NCI-H2081 treated with DMSO at 0.1 percent for 48 hours (cell line): ENCODE results near the gene USF2.
A peak's percentile ranks its signal among the peaks of the same experiment; 100 is the strongest.

ENCODE experiments used
- DNase-seq: peaks from one replicate; lab custom pipeline; 2025; lab: John Stamatoyannopoulos, UW

The USF2 gene

DNA sequence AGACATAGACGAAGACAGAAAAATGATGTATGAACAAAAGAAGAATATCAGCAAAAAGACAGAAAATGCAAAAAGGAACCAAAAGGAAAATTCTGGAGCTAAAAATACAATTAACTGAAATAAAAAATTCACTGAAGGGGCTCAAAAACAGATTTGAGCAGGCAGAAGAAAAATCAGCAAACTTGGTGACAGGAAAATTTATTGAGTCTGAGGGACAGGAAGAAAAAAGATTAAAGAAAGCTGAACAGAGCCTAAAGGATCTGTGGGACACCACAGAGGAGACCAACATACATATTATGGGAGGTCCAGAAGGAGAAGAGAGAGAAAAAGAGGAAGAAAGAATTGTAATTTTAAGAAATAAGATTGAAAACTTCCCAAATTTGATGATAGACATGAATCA, 27.3 kb upstream of the USF2 start:
- DNase-seq, result no peak

DNA sequence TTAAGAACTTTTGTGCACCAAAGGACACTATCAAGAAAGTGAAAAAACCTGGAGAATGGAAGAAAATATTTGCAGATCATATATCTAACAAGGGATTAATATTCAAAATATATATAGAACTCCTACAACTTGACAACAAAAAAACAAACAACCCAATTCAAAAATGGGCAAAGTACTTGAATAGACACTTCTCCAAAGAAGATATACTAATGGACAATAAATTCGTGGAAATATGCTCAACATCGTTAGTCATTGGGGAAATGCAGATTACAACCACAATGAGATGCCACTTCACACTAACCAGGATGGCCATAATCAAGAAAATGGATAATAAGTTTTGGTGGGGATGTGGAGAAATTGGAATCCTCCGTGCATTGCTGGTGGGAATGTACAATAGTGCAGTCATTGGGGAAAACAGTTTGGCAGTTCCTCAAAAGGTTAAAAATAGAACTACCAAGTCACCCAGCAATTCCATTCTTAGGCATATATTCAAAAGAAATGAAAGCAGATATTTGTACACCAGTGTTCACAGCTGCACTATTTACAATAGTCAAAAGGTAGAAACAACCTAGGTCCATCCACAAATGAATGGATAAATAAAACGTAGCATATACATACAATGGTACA, 22.2 kb upstream of the USF2 start:
- no peak for DNase-seq

DNA sequence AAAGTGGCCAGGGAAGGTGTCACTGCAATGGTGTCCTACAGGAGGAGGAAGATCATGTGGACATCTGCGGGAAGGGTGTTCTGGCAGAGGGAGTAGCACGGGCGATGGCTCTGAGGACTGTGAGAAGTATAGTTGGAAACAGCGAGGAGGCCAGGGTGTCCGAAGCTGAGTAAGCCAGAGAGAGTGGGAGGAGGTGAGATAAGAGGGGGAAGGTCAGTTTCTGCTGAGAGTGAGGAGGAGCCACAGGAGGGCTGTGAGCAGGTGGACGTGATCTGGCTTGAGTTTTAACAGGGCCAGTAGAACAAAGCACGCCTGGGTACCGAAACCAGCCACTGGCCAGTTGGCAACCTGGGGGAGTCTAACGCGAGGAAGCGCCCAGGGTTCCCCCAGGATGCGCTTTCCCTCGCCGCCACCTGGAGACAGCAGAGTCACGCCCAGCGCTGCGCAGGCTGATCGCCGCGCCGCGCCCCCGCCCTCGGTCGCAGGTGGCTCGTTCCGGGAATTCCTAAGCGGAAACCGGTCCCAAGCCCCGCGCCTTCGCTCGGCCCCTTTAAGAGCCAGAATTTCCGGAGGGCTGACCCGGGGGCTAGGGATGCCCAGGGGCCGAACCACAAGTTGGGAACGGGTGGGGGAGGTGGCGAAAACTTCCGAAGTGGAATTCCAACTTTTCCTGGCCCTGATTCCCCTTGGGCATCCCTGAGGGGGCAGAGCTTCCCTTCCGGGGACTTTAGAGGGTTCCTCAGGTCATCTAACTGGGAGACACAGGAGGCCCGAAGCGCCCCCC, 21.0 kb upstream of the USF2 start:
- DNase-seq, result peak; percentile 26

GRCh38 chr19:35248310-35249145, 20.2 kb upstream of the USF2 start, which contains the start of gene LSR:
TSS of gene LSR (plus strand) at chr19:35249002. CDS start at chr19:35249023, 21 bp downstream.
- peak; percentile 55 for DNase-seq

- DNase-seq, result no peak
These were observed 19.5 kb upstream of the USF2 start for GRCh38 chr19:35249146-35249847.

GRCh38 chr19:35249848-35250711, 18.7 kb upstream of the USF2 start:
- no peak for DNase-seq

DNA sequence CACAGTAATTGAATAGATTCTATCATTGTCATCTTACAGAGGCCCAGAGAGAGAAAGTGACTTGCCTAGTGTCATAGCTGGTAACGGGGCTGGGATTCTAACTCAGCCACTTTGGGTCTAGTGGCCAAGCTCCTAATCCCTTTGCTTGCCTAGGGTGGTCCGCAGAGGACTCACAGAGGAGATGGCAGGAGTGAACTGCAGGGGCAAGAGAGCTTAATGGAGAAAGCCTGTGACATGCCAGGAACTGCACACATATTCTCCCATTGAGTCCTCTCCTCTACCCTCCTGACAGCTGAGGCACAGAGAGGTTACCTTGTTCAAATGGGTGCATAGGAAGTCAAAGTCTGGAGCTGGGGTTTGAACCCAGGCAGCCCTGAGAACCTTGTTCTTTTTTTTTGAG, 17.3 kb upstream of the USF2 start:
- DNase-seq, result no peak

- DNase-seq, result no peak
These were observed 15.2 kb upstream of the USF2 start for GRCh38 chr19:35253316-35254286.

GRCh38 chr19:35254341-35255297, 14.1 kb upstream of the USF2 start:
- no peak for DNase-seq

DNA sequence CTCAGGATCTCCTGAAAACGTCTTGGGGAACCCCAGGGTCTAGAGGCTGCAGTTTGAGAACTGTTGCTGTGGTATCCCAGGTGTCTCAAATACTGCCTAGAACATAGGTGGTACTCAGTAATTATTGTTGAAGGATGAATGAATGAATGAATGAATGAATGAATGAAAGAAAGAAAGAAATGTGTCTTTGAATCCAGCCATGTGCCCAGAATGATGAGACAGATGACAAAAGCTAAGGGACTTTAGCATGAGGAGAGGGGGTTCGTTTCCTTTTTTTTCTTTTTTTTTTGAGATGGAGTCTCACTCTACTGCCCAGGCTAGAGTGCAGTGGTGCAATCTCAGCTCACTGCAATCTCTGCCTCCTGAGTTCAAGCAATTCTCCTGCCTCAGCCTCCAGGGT, 12.2 kb upstream of the USF2 start:
- no peak for DNase-seq

DNA sequence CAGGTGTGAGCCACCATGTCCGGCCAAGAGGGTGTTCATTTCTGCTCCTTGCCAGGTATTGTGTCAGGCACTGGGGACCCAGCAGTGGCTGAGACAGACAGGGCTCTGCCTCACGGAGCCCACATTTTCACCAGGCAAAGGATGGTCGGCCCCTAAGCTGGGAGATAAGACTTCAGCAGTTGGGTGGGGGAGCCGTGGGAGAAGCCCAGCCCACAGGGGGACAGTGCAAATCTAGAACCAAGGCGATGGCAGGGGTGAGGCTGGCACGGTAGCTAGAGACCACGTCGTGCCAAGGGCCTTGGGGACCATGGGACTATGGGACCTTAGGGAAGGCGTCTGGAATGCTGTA, 11.7 kb upstream of the USF2 start:
- DNase-seq, result no peak

- no peak for DNase-seq
These were observed 8.0 kb upstream of the USF2 start for GRCh38 chr19:35260694-35261304.

DNA sequence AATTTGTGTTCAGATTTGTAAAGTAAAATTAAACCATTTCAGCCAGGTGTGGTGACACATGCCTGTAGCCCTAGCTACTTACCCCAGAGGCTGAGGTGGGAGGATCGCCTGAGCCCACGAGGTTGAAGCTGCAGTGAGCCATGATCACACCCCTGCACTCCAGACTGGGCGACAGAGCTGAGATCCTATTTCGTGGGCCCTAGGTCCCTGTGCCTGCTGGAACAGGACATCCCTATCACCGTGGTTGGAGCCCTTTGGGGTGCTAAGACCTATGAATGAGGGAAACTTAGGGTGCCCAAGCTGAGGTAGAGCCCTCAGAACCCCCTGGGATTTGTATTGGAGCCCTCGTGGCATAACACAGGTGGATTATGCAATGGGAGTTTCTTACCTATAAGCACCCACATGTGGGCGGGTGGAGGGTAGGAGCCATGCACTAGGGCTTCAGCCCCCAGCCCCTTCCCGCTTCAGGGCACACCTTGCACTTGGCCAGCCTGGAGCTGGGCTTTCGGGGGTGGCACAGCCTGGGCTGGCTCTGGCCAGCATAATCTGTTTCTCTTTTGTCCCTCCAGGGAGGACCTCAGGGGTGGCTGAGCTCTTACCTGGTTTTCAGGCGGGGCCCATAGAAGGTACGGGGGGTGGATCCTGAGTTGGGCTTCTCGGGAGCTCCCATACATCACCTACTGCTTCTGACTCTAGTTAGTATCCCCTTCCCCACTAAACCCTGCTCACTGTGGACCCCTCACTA, 7.2 kb upstream of the USF2 start:
- DNase-seq, result no peak

- no peak for DNase-seq
These were observed 6.5 kb upstream of the USF2 start for GRCh38 chr19:35262101-35262761.

DNA sequence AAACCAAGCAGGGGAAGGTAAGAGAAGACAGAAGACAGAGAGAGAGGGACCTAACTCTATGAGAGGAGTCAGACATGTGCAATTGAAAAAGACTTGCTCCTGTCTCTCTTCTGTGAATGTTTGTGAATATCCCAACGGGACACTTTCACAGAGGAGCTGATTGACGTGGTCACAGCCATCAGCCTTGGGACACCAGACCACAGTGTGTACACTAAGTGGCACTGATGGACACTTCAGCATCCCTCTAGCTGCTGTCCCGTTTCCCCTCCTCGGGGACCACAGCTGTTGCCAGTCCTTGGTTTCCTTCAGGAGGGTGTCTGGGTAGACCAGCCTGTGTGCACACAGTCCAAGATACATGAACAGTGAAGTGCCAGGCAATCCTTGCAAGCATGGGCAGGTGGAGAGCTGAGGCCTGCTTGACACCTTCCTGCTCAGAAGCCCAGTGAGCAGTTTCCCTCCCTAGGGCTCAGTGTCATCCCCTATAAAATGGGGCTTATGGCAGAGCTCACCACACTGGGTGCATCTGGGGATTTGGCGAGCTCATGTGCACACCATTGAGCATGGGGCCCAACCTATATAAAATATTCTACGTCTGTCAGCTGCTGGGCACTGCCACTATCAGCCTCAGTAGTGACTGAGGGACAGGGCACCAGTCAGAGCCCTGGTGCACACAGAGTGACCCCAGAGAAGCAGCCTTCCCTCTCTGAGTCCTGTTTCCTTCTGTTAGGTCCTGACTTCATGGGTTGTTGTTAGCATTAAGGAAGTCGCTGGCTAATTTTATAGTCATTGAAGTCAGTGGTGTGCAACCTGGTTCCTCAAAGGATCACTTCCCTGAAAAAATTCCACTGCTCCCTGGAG, 4.3 kb upstream of the USF2 start:
- DNase-seq, result no peak
